HG02610 (cell line): Measurements from ENCODE around the gene FAF2.
"Not testable (repeated sequence)": the region's sequence is repeated elsewhere in the genome, so short reads cannot be mapped to it uniquely, and the experiment has no call there.

ENCODE experiments used
- ATAC-seq: cut with Tn5 transposase; IDR thresholded peaks from one replicate; pipeline ENCODE4 v1.9.1; 2021; ENCODE audit warnings: mild to moderate bottlenecking, moderate library complexity; ENCODE audit not compliant: unreplicated experiment

The FAF2 gene, protein sequence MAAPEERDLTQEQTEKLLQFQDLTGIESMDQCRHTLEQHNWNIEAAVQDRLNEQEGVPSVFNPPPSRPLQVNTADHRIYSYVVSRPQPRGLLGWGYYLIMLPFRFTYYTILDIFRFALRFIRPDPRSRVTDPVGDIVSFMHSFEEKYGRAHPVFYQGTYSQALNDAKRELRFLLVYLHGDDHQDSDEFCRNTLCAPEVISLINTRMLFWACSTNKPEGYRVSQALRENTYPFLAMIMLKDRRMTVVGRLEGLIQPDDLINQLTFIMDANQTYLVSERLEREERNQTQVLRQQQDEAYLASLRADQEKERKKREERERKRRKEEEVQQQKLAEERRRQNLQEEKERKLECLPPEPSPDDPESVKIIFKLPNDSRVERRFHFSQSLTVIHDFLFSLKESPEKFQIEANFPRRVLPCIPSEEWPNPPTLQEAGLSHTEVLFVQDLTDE

DNA sequence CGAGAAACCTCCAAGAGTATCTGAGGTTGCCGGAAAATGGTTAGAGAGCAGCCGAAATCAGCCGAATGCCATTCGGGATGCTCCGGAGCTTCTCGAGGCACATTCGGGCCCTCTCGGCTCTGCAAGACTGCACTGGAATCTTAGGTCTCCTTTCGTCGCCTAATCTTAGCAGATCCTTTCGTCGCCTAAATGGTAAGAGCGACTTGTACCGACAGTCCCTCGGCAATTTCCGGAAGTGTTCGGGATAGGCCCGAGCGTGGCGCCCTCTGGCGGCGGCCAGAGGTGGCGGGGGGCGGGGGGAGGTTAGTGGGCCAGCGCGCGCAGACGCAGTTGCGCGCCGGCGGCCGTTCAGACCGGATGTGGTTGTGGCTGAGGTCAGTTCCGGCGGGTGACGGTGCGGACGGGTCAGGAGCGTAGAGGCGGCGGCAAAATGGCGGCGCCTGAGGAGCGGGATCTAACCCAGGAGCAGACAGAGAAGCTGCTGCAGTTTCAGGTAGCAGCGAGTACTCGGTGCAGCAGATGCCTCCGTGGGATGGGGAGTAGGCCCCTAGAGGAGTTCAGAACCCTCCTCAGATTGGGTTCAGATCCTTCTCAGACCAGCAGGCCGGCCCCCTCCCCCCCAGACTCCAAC is at the start of gene FAF2:
Gene FAF2, plus strand, starts transcription at position 408 of the 631 bp plus-strand sequence. Its CDS starts 23 bp downstream, at position 431.
- ATAC-seq = peak; percentile 93

DNA sequence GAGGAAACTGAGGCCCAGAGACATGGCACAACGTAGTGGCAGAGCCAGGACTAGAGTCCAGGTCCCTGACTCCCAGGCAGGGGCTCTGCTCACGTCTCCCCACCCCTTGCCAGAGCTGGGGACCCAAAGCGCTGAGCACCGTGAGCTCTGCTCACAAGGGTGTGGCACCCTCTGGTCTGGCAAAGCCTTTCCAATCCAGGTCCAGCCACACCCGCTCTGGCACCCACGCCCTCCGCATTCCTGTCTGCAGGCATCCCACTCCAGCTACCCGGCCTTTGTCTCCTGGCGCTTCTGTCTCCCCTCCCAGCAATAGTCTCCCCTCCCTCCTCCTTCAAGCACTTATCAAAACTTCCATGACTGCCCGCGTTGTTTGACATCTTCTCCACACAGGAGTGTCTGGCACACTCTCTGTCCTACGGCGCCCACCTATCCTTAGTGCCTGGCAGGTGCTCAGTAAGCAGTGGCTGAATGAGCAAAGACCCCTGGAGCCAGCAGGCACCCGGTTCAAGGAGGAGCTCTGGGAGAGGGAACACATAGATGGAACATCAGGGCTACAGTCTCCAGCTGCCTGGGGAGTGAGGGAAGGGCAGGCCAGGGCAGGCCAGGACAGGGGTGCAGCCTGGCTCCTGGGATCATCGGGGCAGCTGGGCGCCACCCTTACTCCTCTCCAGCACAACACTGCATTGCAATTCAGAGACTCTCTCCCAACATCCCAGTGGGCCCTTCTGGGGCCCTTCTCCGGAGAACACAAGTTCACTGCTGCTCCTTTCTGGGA is 47.6 kb upstream of the FAF2 start:
- ATAC-seq = no peak

DNA sequence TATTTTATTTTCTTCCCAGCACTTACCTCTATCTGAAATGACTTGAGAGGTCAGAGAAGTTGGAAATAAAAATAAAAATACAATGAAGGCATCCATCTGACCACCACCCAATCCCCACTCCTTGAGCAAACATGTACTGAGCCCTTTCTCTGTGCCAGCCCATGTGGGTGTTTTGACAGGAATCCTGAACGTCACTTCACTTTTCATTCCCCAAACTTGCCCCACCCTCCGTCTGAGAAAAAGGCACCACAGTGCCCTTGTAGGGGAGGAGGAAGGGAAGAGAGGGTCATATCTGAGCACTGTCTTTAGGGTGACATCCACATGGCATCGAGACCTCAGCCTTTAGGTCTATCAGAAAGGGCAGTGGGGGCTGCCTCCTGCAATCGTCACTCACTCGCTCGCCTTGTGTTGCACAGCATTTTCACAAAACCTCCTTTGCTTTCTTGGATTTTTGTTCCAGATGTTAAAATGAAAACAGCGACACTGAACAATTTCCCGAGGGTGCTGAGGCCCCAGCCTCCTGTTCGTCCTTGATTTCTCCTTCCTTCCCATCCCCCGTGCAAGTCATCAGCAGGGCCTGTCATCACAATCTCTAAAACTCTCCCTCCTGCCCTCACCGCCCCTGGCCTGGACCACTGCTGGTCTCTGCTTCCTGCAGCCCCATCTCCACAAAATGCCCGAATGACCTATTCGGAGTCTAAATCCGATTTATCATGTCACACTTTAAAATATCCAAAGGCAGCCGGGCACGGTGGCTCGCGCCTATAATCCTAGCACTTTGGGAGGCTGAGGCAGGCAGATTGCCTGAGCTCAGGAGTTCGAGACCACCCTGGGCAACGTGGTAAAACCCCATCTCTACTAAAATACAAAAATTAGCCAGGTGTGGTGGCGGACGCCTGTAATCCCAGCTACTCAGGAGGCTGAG is 46.6 kb upstream of the FAF2 start:
- no peak for ATAC-seq

- no peak for ATAC-seq
Observed at GRCh38 chr5:176405656-176406435, 42.3 kb upstream of the FAF2 start.

DNA sequence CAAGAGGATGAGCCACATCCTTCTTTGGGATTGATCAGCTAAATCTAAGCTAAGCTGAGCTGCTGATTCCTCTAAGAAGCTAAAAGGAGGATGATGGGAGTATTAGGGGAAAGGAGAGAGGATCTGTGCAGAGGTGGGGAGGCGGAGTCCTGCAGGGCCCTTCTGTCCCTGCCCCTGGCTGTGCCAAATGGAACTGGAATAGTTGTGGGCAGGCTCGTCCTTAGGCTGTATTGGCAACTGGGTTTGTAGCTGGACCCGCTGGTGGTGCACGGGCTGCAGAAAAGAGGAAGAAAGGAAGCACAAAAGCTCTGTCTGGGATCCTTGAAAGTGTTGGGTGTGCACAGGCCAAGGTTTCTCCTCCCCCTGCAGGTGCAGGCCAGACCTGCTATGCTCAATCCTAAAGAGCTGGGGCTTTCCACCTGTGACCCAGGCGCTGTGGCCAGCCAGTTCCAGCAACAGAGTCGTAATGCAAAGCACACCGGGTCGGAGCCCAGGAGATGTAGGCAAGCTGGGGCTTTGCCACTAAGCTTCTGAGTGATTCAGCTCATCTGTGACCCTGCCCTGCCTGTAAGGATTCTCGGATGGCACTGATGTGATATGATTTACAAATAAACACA is 41.6 kb upstream of the FAF2 start:
- no peak for ATAC-seq

GRCh38 chr5:176407456-176408251 is 40.5 kb upstream of the FAF2 start:
- ATAC-seq = no peak

GRCh38 chr5:176408252-176408573 is 40.0 kb upstream of the FAF2 start:
- not testable (repeated sequence) for ATAC-seq

DNA sequence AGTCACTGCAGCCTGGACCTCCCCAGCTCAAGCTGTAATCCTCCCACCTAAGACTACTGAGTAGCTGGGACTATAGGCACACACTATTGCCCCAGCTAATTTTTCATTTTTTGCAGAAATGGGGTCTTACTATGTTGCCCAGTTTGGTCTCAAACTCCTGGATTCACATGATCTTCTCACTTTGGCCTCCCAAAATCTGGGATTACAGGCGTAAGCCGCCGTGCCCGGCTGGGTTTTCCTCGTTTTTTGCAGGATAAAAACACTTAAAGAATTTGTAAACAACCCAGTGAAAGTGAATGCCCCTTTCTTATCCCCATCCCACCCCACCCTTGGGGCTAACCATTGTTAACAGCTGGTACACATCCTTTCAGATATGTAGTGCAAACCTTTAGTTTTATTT is 39.6 kb upstream of the FAF2 start:
- no peak for ATAC-seq

GRCh38 chr5:176409765-176410164 is 38.4 kb upstream of the FAF2 start:
- ATAC-seq = no peak

DNA sequence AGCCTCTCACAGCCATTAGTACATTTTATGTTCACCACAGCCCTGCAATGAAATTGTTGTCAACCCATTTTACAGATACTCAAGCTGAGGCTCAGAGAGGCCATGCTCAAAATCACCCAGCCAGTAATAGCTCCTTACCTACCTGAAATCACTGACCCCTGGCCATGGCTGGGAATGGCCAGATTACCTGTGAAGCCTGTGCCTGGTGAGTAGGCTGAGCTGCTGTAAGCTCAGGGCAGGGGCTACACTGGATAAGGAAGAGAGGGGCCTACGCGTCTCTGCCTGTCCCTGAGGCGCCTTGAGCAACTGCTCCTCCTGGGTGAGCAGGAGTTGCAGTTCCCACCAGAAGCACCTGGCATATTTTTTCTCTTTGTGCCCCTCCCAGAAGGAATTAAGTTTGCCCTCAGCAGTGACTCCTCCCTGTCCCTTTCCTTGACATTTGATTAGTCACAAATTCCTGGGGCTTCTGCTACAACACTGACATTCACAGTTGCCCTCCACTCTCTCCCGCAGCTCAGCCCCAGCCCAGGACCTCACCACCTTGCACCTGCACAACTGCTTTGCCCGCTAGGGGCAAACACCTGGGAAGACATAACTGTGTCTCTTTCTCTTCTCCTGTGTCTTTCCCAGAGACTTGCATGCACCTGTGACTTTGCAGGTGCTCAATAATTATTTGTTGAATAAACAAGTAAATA is 37.6 kb upstream of the FAF2 start:
- ATAC-seq = no peak

DNA sequence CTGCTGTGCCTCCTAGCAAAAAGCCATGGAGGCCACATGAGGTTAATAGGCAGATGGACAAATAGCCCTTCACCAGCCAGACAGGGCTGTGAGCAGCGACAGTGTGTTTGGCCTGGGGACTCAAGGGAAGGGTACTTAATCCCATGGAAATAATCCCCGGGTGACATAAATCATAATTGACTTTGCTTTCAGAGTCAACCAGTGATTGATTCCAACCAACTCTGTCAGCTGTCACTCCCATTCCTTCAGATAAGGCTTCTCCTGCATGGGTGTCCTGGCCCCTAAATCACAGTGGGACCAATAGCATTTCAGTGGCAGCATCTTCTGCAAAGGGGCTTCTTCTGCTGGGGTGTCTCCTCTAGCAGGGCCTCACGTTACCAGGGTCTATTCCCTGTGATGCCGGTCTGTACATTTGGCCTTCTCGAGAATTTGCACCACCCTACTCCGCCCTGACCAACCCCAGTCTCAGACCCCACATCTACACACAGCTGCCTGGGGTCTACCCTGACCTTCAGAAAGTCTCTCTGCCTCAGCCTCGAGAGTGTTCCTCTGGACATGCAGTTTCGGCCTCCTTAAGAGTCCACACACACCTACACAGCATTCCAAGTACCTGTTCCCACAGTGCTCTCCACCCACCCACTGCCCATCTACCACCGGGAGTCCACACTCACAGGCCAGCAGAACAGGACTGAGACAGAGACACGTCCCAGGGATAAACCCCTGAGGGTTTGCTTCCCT is 35.5 kb upstream of the FAF2 start:
- no peak for ATAC-seq

- ATAC-seq = no peak
Observed at GRCh38 chr5:176413255-176413565, 35.0 kb upstream of the FAF2 start.

DNA sequence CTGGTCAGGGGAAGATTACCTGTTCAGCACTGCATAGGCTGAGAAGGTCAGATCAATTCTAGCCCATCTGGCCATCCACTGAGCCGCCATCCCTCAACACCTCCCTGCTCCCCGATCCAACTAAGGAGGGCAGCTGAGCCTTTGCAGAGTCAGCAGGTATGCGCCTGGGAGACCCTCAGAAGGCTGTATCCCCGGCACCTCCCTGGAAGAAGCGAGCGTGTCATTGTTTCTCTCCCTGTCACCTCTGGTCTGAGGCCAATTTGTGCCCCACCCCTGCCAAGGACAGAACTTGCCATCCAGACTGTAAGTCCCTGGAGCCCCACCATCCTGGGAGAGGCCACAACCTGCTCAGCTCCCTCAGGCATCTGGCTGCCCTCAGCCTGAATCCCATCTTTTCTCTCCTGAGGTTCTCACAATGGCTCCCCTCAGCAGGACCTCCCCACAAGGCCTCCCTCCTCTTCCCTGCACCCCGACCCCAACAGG is 34.4 kb upstream of the FAF2 start:
- no peak for ATAC-seq

GRCh38 chr5:176414704-176415103 is 33.5 kb upstream of the FAF2 start:
- no peak for ATAC-seq

DNA sequence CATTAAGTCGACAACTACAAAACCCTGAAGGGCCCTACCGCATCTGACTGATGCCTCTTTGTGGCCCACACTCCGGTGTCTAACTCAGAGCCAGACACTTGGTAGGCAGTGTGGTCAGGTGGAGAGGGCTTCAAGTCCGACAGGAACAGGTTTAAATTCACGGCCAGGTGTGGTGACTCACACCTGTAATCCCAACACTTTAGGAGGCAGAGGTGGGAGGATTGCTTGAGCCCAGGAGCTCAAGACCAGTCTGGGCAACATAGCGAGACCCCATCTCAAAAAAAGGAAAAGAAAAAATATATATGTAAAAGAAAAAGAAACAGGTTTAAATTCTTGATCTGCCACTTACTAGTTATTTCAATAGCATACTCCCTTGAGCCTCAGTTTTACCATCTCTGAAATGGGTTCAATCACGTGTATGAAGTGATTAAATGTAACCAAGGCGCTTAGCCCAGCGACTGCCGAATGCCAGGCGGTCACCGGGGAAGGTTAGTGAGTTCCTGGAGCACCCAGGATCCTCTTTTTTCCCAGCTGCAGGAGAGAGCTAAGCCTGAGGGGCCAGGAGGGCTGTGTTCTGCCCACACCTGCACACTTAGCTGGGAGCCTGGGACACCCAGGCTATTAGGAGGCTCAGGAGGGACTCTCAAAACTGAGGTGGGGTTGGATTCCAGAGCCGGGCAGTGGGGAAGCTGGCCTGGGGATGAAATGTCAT is 32.8 kb upstream of the FAF2 start:
- ATAC-seq = no peak

GRCh38 chr5:176415952-176416924 is 31.9 kb upstream of the FAF2 start, which contains the start of gene CLTB:
CLTB (minus strand) TSS chr5:176416539; CDS start chr5:176416363, 176 bp downstream.
- ATAC-seq = peak; percentile 90
